Measurements from ENCODE around the gene GNAQ. TPM values are rescaled to one million over a fixed set of nuclear protein-coding genes. Genes with fewer than 3 reads are reported as not detected.

GNAQ gene
- 48.6 and 51.5 TPM in 2 replicates for total RNA-seq (2021)
- long read RNA-seq, full-length matches to known transcripts: 3 of 16 reads
- long read RNA-seq, partial matches to known transcripts: 5 of 16 reads
- long read RNA-seq, other reads (novel, unspliced or antisense): 8 of 16 reads

GRCh38 chr9:78031444-78031892, at the start of gene GNAQ:
TSS of gene GNAQ (minus strand) at chr9:78031811. CDS start at chr9:78031235, 576 bp downstream.
- peaks cover 15% of the 10 kb centered on the region; the same call in 1 of the 2 replicates for H3K79me2 ChIP-seq (ENCODE audit: insufficient read depth, low read length)
- H3K23me2 ChIP-seq (ENCODE audit: insufficient read length, low read depth, low read length, poor library complexity, severe bottlenecking): peaks cover 10% of the 10 kb centered on the region
- no peak for DNase-seq
- no peak within 1 kb of the TSS for H3T11ph ChIP-seq (ENCODE audit: low read length)
- no peaks in the 10 kb centered on the region for H3K27me3 ChIP-seq (ENCODE audit: insufficient read depth, low read length)
- Mint-ChIP-seq H3K9me3 (peaks cover 0 to 2% of the 10 kb centered on the region in 2 experiments; a peak in 2 of 5 replicates), H3K27ac (peak within 1 kb of the TSS; percentile 95 to 98 (median 96)), H3K36me3 (ENCODE audit: insufficient read depth in 1 of 3, low read depth in 3 of 3) (no peaks in the 10 kb centered on the region; a peak in 1 of 7 replicates), H3K4me3 (peak within 1 kb of the TSS; percentile 86 to 97), H3K27me3 (ENCODE audit: low read depth) (peaks cover 2% of the 10 kb centered on the region; the same call in 1 of the 2 replicates), H3K4me1 (peaks cover 39 to 41% of the 10 kb centered on the region in 2 experiments)
- TF ChIP-seq CTCF (conservative IDR thresholded peaks at IDR 0.05): no peak
- H2BK15ac ChIP-seq (ENCODE audit: low read depth, low read length): no peak within 1 kb of the TSS
- H2AFZ ChIP-seq (ENCODE audit: low read length): peak within 1 kb of the TSS; percentile 40
- H4K8ac ChIP-seq (replicated peaks; ENCODE audit: insufficient read length, low read depth, low read length): no peak within 1 kb of the TSS
- H3K79me1 ChIP-seq (ENCODE audit: insufficient read depth, low read depth, low read length, poor library complexity, severe bottlenecking): no peaks in the 10 kb centered on the region
- H2AK5ac ChIP-seq (ENCODE audit: insufficient read length, low read length): no peak within 1 kb of the TSS
- H3K23ac ChIP-seq (ENCODE audit: insufficient read length, low read depth, low read length): no peak within 1 kb of the TSS
- no peak within 1 kb of the TSS for H3K56ac ChIP-seq (ENCODE audit: insufficient read length, low read depth, low read length)
- no peak within 1 kb of the TSS for H4K91ac ChIP-seq (ENCODE audit: insufficient read length, low read depth, low read length)
- H3K9ac ChIP-seq (ENCODE audit: extremely low read depth, insufficient read length, low read length): peak within 1 kb of the TSS; percentile 54
- no peak within 1 kb of the TSS for H3K27ac ChIP-seq (ENCODE audit: insufficient read length, low read depth, low read length)
- no peak within 1 kb of the TSS for H4K5ac ChIP-seq (ENCODE audit: insufficient read length, low read depth, low read length)
- peak within 1 kb of the TSS; percentile 68 for H3K14ac ChIP-seq (ENCODE audit: insufficient read depth, low read length)
- H3K4me2 ChIP-seq (ENCODE audit: insufficient read depth, insufficient read length, low read length): peak within 1 kb of the TSS; percentile 86
- H3K18ac ChIP-seq (ENCODE audit: insufficient read length, low read depth, low read length): peak within 1 kb of the TSS; percentile 3
- H3K4ac ChIP-seq (ENCODE audit: low read depth, low read length): no peak within 1 kb of the TSS
- peaks cover 6% of the 10 kb centered on the region for H3K4me1 ChIP-seq (ENCODE audit: insufficient read depth, low read length)
- no peak within 1 kb of the TSS for H2BK5ac ChIP-seq (ENCODE audit: insufficient read length, low read length)
- no peaks in the 10 kb centered on the region for H4K20me1 ChIP-seq (ENCODE audit: control insufficient read depth, insufficient read depth, insufficient read length)
- no peak within 1 kb of the TSS for H2BK20ac ChIP-seq (ENCODE audit: low read depth, low read length, poor library complexity, severe bottlenecking)
- no peaks in the 10 kb centered on the region for H3K9me3 ChIP-seq (ENCODE audit: control insufficient read depth, low read depth, low read length)
- no CpG with 5 or more reads among the region's 79 CpGs for WGBS (ENCODE audit: extremely low coverage, insufficient read length, low lambda C conversion rate)
- H2BK12ac ChIP-seq (ENCODE audit: insufficient read length, low read depth, low read length): no peak within 1 kb of the TSS
- no peak within 1 kb of the TSS for H2BK120ac ChIP-seq (ENCODE audit: low read depth, low read length, poor library complexity, severe bottlenecking)
